GM19397 (cell line): ENCODE measurements around the gene LRIT2.

ENCODE experiments used
- ATAC-seq: cut with Tn5 transposase; IDR thresholded peaks from one replicate; pipeline ENCODE4 v1.9.1; 2021; ENCODE audit warnings: mild to moderate bottlenecking, moderate library complexity; ENCODE audit not compliant: unreplicated experiment

Gene LRIT2

GRCh38 chr10:84208023-84208422 is 17.3 kb downstream of the LRIT2 start:
- no peak for ATAC-seq

- ATAC-seq, result no peak
These were observed 19.4 kb downstream of the LRIT2 start for GRCh38 chr10:84205853-84206525.

GRCh38 chr10:84205049-84205852 is 20.1 kb downstream of the LRIT2 start:
- ATAC-seq, result peak; percentile 70

- no peak for ATAC-seq
These were observed 20.7 kb downstream of the LRIT2 start for GRCh38 chr10:84204610-84205009.

GRCh38 chr10:84204122-84204521 is 21.2 kb downstream of the LRIT2 start:
- peak; percentile 66 for ATAC-seq

- ATAC-seq, result no peak
These were observed 23.0 kb downstream of the LRIT2 start for GRCh38 chr10:84202349-84202748.

- no peak for ATAC-seq
These were observed 23.7 kb downstream of the LRIT2 start for GRCh38 chr10:84201682-84202081.

- no peak for ATAC-seq
These were observed 24.1 kb downstream of the LRIT2 start for GRCh38 chr10:84201244-84201606.

- no peak for ATAC-seq
These were observed 24.7 kb downstream of the LRIT2 start for GRCh38 chr10:84200537-84201243.

GRCh38 chr10:84198206-84198915 is 27.0 kb downstream of the LRIT2 start:
- no peak for ATAC-seq

- no peak for ATAC-seq
These were observed 27.7 kb downstream of the LRIT2 start for GRCh38 chr10:84197643-84198042.

- no peak for ATAC-seq
These were observed 28.4 kb downstream of the LRIT2 start for GRCh38 chr10:84196941-84197340.

GRCh38 chr10:84196083-84196482 is 29.3 kb downstream of the LRIT2 start:
- ATAC-seq, result no peak

- no peak for ATAC-seq
These were observed 30.1 kb downstream of the LRIT2 start for GRCh38 chr10:84195044-84195830.

- ATAC-seq, result peak; percentile 62
These were observed 30.8 kb downstream of the LRIT2 start, which contains the start of gene CDHR1 for GRCh38 chr10:84194424-84195043. TSS of gene CDHR1 (plus strand) at chr10:84194537. CDS start at chr10:84194761, 224 bp downstream.

GRCh38 chr10:84193846-84194423 is 31.4 kb downstream of the LRIT2 start:
- no peak for ATAC-seq

GRCh38 chr10:84193327-84193726 is 32.0 kb downstream of the LRIT2 start:
- no peak for ATAC-seq

- no peak for ATAC-seq
These were observed 34.2 kb downstream of the LRIT2 start for GRCh38 chr10:84191106-84191505.

- no peak for ATAC-seq
These were observed 34.7 kb downstream of the LRIT2 start for GRCh38 chr10:84190621-84191020.
